C1 segment of cervical spinal cord (tissue), 14 donors: ENCODE measurements around the gene BHLHE40.

ENCODE experiments used
- DNase-seq, 14 donors: peaks; one replicate each; lab custom pipeline; 2025; lab: John Stamatoyannopoulos, UW

Gene BHLHE40

DNA sequence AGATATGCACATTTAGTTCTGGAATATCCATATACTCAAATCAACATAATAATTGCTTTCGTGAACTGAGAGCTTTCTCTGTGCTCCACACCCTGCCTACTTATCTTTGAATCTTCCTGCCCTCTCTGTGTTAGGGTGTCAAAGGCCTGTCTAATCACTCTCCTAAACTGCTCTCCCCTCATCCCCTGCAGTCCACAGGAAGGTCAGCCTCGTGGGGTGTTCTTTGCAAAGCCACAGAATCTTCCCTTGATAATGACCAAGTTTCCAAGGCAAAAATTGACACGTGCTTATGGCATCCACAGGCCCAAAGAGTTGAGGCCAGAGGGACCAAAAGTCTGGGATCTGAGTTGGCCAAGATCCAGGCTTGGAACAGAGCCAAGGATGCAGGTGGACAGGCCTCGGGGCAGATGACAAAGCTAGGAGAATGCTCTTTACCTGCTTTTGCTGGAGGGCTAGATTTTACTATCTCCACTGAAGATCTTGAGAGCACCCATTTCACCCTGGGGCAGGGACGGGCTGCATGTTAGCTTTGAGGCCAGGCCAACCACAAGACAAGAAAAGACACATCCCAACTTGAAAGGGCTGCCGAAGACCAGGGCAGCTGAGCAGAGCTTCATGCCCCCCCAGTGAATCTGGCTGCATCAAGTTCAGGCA is 20.4 kb downstream of the BHLHE40 start:
- no peak for DNase-seq

DNA sequence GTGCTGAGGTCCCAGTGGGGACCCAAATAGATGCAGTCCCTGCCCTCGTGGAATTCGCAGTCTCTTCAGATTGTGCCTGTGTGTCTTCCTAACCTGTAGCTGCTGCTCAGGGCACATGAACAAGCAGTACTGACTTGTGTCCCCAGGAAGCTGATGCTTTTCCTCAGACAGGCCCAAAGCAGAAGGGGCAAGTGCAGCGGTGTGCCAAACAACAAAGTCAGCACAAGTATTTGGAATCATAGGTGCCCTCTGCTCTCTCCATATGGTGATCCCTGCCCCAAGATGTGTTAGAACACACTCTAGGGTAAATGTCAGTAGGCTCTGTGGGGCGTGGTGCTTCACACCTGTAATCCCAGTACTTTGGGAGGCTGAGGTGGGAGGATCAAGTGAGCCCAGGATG is 21.9 kb downstream of the BHLHE40 start:
- no peak for DNase-seq

DNA sequence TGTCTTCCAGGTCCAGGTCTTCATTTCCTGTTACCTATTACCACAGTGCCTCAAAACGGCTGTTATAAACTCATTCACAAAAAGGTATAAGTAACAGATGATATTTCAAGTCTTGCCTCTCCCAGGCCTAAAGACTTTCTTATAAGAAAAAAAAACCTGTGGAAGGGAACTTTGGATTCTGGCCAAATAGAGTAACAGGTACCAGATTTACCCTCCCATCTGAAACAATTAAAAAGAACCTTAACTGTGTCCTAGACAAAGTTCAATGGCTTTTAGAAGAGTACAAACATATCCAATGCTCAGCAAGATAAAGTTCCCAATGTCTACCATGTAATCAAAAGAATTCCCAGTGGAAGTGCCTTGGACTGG is 22.6 kb downstream of the BHLHE40 start:
- DNase-seq, result no peak

DNA sequence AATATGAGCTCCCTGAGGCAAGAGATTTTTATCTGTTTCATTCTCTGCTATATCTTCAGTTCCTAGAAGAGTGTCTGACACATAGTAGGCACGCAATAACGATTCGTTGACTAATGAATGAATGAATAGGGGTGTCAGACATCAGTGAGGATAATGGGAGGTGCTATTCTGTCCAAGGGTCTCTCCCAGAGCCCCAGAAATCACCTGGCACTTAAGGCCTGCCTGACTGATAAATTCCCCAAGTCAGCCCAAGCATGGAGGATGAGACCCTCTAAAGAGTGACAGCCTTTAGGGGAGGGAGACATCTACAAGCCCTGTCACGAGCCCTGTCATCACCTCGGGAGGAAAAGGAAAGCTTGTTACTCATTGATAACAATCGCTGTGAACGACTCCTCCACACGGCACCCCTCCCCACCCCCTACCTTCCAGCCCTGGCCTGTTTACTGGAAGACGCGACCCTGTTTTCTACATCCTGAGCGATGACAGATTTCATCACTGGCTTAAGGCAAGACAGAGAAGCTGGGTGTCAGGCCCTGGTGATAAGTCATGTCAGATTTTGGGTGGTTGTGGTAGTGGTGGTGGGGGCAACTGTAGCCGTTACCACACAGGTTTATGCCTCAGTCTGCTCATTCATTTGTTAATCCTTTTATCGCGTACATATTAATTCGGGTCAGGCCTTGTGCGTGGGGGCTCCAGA is 23.1 kb downstream of the BHLHE40 start:
- no peak for DNase-seq

DNA sequence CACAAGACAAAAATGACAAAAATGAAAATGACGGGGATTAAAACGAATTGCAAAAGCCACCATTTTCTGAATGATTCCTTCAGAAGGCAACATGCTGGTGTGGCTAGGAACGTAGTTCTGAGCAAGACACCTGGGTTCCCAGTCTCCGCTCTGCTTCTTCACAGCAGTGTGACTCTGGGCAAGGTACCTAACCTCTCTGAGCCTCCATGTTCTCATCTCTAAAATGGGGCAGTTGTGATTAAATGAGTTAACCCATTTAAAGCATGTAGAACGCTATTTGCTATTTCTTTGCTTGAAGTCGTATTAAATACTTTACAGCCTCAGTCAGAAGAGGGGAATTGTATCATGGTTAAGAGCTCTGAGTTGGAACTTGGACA is 23.6 kb downstream of the BHLHE40 start:
- no peak for DNase-seq

DNA sequence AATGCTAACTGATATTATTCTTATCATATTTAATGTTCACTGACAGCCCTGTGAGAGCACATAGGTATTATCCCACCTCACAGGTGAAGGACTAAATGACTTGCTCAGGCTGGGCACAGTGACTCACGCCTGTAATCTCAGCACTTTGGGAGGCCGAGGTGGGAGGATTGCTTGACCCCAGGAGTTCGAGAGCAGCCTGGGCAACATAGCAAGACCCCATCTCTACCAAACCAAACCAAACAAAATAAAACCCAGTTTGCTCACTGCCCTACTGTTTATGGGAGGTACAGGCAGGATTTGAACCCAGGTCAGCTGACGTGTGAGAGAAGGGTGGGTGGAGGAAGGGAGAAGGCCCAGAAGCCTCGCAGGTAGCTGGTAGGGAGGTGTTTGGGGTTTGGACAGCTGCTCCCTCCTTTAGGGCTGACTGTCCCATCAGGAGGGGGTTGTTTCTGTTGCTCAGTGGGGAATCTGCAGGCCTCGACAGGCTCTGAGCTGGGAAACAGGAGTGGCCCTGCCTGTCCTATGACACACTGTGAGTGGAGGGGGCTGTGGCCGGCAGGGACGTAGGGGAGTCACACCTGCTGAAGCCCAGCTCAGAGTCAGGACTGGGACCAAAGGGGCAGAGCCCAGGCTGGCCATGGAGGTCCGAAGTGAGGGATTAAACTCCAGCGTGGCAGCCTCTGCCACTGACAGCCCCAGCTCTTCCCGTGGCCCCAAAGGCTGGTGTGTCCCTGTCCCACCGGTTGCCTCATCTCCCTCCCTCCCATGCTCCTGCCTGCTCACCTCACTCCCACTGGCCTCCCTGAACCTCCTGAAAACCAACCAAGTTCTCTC is 25.3 kb downstream of the BHLHE40 start:
- no peak for DNase-seq

DNA sequence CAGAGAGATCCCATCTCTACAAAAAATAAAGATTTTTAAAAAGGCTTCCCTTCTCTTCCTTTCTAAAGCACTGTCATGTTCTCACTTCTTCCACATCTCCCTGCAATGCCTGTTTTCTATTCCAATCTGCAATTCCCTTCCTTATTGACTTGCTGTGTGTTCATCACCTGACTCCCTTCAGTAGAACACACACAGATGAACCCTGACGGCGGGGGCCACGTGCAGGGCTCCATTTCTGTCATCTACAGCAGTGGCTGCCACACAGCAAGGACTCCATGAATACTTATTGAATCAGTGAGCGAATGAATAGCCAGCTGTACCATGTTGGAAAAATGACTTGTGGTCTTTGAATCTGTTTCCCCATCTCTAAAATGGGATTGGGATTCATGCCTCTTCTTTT is 26.1 kb downstream of the BHLHE40 start:
- no peak for DNase-seq

DNA sequence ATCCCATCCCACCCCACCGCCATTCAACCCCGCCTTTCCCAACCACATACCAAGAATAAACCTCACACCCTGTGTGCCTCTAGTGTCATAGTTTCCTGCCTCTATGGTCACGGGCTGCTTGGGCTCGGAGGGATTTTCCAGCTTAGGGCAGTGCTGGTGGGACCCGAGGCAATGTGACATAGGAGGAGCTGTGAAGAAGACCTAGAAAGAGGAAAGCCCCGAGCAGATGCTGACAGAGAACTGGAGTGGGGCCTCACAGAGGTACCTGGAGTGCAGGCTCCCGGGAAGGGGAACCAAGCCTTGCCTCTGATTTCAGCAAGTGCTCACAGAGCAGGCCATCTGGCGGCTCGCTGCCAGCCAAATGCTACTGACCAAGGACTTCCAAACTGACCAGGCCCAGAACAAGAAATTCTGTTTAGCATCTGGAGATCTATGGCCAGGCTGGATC is 27.5 kb downstream of the BHLHE40 start:
- DNase-seq, result no peak

DNA sequence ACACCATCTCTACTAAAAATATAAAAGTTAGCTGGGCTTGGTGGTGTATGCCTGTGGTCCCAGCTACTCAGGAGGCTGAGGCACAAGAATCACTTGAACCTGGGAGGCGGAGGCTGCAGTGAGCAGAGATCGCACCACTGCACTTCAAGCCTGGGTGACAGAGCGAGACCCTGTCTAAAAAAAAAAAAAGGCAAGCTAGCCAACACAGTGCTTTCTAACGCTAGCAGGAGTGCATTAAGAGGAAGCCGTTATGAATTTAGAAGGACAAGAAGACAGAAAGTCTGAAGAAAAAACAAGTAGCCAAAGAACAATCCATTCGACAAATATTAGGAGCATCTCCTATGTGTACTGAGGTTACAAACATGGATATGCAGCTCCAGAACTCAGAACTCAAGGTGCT is 28.6 kb downstream of the BHLHE40 start:
- no peak for DNase-seq

DNA sequence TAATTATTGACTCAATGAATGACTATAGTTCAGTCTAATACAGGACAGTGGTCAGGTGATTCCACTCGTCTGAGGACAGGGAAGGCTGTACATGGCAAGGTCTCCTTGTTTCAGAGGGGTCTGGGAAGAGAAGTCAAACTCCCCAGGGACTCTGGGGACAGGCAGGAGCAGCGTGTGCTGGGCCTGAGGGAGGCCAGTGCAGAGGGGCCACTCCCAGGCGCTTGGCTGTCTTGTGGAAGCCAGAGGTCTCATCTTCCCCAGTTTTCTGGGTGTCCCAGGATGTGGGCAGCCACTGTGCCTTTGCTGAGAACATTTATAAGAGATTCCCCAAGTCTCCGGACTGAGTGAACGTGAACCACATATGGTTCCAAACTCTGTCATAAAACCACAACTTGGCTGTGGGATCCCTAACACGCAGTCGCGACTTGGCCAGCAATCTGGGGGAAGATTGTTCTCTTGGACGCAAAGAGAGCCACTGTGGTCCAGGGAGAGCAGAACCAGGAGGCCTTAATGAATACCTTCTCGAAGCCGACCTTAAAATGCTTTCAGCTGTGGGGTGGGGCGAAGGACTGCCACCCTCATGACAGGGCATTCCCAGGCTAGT is 30.4 kb downstream of the BHLHE40 start:
- no peak for DNase-seq

DNA sequence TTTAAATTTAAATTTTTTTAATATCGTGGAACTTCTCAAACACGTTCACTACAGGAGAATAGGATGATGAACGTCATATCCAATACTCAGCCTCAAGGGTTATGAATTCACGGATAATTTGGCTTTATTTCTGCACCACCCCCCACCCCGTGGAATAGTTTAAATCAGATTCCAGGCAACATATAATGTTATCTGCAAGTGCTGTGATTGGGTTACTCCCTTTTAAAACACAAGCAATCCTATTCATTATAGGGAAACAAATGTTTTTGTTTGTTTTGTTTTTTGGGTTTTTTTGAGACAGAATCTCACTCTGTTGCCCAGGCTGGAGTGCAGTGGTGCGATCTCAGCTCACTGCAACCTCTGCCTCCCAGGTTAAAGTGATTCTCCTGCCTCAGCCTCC is 30.9 kb downstream of the BHLHE40 start:
- no peak for DNase-seq

DNA sequence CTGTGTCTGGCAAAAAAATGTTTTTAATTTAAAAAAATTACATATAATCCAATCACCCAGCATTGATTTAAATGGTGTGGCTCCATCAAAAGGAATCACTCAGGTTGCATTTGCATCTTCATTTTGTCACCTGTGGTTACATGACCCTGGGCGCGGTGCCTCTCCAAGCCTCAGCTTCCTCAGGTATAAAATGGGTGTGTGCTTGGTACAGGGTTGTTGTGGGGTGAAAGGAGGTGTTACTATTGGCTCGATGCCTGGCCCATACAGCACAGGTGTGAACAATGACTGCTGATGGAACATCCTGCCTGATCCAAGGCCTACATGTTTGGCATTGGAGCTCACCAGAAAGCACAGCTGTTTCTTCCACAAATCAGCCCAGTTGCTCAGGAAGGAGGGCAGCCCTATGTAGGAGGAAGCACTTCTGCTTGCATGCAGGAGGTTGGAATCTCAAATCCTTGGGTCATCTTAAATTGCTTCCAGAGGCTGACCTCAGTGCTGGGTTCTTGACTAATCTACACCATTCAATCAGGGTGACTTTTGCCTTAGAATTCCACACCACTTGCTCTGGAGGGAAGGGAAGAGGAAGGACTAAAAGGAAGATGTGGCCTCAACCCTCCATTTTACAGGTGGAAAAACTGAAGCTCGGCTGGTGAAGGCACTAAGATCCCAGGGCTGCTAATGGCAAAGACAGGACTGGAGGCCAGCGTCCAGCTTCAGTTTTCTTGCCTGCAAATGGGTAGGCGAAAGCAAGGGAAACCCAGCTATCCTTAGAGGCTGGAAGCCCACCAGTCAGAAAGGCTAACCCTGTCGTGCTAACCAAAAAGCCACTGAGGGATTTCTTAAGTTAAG is 31.7 kb downstream of the BHLHE40 start:
- no peak for DNase-seq

DNA sequence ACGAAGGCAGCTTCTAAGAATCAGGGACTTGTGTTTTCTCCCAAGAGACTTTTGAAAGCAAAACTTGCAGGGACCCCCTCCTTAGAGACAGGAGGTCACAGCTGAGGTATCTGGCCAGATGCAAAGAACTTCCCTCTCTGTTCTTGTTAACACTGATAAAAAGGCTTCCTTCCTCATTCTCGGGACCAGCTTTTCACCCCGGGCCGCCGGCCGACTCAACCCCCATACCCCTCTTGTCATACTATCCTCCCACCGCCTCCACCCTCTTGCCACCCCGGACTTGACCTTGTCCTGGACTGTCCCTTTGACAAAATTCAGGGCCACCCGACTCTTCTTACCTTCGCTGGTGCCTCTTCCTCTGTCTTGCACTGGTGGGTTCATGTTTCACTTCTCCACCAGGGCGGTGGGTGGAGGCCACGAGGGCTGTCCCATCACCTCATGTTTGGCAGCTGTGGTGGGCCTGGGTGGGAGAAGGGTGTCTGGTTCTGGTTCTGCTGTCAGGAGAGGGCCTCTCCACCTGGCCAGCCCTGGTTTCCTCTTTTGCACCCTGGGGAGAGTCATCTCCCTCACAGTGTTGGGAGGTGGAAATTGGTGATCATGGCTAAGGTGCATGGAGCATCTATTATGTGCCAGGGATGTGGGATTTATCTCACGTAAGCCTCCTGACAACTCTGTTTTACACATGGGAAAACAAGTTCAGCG is 32.5 kb downstream of the BHLHE40 start:
- DNase-seq, result no peak

DNA sequence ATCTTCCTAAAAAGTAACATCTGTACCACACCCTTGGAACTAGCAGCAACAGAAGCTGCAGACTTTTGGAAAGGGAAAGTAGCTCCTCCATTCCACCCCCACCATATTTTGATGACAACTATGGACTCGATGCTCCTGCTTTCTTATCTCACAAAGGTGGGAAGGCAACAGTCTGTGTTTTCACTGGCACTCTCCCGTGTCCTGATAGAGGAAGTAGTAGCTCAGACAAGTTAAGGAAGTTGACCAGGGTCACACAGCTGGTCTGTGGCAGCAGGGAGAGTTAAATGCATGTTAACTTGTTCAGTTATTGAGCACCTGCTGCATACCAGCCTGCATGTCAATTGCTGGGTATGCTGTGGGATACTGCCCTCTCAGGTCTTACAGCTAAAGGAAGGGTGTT is 33.1 kb downstream of the BHLHE40 start:
- DNase-seq, result no peak

DNA sequence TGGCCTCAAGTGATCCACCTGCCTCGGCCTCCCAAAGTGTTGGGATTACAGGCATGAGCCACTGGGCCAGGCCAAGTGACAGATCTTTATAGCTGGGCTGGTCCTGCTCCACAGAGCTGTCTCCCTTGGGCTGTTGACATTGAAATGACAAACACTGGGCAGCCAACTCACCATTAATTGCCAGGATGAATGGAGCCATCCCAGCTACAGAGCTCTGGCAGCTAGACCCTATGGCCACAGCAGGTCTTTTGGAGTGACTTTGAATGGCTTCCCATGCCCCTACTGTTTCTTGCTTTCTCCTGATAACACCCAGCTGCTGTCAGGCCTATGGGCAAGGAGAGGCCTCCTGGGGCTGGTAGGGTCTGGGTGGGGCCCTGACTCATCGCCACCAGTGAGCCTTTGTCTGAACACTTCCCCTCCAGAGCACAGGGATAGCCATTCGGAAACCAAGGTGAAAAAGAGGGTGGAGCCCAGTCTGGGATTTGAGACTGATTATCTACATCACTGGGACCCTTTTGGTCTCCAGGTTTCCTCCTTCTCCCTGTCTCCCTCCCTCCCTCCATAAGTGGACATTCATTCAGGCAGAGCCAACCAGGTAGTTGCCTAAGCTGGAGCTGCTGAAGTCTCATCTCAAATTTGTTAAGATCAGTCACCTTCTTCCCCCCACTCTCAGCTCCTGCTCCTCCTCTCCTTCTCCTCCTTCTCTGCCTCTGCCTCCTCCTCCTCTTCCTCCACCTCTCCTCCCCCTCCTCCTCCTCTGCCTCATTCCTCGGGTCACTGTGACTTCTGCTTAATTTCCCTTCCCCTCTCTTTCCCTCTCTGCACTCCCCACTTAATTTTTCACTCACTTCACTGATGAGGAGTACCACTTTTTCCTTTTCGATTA is 34.0 kb downstream of the BHLHE40 start:
- no peak for DNase-seq

DNA sequence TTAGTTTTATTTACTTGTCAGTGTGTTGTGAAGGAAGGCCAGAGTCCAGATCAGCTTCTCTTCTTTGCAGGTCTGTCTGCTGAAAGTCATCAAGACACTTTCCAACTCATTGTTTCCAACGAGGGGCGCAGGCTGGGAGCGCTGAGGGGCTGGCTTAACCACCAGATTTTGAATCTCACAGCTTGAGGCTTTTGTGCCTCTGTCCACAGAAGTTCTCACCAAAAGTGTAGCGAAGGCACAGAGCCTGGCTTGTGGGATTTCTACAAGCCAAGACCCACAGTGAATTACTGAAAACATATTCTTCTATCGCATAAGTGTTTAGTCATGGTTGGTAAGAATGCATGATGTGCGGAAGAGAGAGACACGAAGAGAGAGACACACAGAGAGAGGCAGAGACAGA is 35.2 kb downstream of the BHLHE40 start:
- no peak for DNase-seq

DNA sequence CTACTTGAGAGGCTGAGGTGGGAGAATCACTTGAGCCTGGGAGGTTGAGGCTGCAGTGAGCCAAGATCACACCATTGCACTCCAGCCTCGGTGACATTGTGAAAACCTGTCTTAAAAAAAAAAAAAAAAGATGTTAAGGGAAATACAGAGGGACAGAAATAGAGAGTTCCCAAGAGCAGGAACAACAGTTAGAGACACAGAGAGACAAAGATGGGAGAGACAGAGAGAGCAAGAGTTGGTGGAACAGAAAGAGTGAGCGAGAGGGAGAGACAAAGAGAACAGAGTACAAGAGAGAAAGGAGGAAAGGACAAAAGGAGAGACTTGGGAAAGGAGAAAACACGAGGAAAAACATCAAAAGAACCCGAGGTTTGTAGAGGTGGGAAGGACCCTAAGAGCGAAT is 35.8 kb downstream of the BHLHE40 start:
- DNase-seq, result no peak

DNA sequence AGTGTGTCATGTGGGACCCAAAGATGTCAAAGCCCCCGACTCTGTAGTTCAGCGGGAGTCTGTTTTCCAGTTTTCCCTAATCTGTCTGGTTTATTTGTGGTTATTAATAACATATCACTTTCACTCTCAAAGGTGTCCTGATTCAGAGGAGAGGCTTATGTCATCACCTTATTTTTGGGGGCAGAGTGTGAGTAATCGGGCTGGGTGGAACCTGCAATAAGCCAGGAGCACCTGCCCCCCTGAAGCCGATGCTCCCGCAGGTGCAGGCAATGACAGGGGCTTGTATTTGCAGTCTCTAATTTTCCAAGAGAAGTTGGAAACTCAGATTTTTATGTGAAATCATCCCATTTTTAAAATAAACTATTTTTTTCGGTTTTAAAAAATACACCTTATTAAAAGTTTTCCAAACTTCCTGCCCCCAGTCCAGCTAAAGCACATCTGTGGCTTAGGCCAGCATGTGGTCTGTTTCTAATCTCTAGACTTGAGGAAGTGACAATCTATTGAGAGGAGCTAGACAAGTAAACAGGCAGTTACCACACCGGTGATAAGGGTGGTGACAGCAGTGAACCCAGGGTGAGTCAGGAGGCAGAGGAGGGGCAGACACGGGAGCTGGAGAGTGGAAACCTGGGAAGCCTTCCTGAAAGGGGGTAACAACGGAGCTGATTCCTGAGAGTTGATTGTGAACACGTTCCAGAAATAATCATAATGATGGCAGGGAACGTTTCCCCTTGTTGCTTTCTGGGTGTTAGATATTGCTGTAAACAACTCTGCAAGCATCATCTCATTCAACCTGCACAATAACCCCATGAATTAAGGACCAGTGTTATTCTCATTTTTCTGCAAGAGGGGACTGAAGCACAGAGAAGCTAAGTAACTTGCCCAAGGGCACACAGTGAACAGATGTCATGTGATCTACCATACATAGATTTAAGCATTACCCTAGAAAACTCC is 37.2 kb downstream of the BHLHE40 start:
- no peak for DNase-seq
